Activated T-cell treated with anti-CD3 and anti-CD28 coated beads for 24 hours (primary cell): ENCODE results near the gene ALPK1.
"Not testable (repeated sequence)": the region's sequence is repeated elsewhere in the genome, so short reads cannot be mapped to it uniquely, and the experiment has no call there.

Source experiments
- DNase-seq: peaks from one replicate; pipeline ENCODE4 v3.0.0-alpha.2; 2020; ENCODE audit warnings: low read depth

ALPK1 gene

GRCh38 chr4:112296949-112297880, at the start of gene ALPK1:
Gene ALPK1, plus strand, starts transcription at chr4:112297369.
- no peak for DNase-seq

GRCh38 chr4:112251019-112251643, 46.0 kb upstream of the ALPK1 start:
- DNase-seq: no peak

- DNase-seq: no peak
These were observed 44.9 kb upstream of the ALPK1 start for GRCh38 chr4:112252234-112252633.

GRCh38 chr4:112253382-112254000, 43.7 kb upstream of the ALPK1 start:
- DNase-seq: no peak

- no peak for DNase-seq
These were observed 40.1 kb upstream of the ALPK1 start for GRCh38 chr4:112257098-112257497.

- DNase-seq: no peak
These were observed 30.3 kb upstream of the ALPK1 start for GRCh38 chr4:112266823-112267222.

GRCh38 chr4:112270051-112270450, 27.1 kb upstream of the ALPK1 start:
- DNase-seq: no peak

- no peak for DNase-seq
These were observed 26.3 kb upstream of the ALPK1 start for GRCh38 chr4:112270640-112271421.

- no peak for DNase-seq
These were observed 24.9 kb upstream of the ALPK1 start for GRCh38 chr4:112272292-112272691.

GRCh38 chr4:112274959-112275358, 22.2 kb upstream of the ALPK1 start:
- DNase-seq: no peak

GRCh38 chr4:112276113-112276512, 21.1 kb upstream of the ALPK1 start:
- no peak for DNase-seq

- no peak for DNase-seq
These were observed 19.9 kb upstream of the ALPK1 start for GRCh38 chr4:112277220-112277619.

- no peak for DNase-seq
These were observed 19.3 kb upstream of the ALPK1 start for GRCh38 chr4:112277705-112278448.

- DNase-seq: no peak
These were observed 17.9 kb upstream of the ALPK1 start for GRCh38 chr4:112279025-112279881.

- no peak for DNase-seq
These were observed 17.3 kb upstream of the ALPK1 start for GRCh38 chr4:112279882-112280315.

GRCh38 chr4:112280386-112281056, 16.6 kb upstream of the ALPK1 start:
- DNase-seq: no peak

- DNase-seq: not testable (repeated sequence)
These were observed 15.2 kb upstream of the ALPK1 start for GRCh38 chr4:112281895-112282398.

- no peak for DNase-seq
These were observed 14.1 kb upstream of the ALPK1 start for GRCh38 chr4:112282860-112283667.

GRCh38 chr4:112284166-112284565, 13.0 kb upstream of the ALPK1 start:
- no peak for DNase-seq
